GM18498 (cell line): Measurements from ENCODE around the gene TEX11.
"Not testable (repeated sequence)": the region's sequence is repeated elsewhere in the genome, so short reads cannot be mapped to it uniquely, and the experiment has no call there.

Experiments used
- ATAC-seq: cut with Tn5 transposase; IDR thresholded peaks from one replicate; pipeline ENCODE4 v1.9.1; 2021; ENCODE audit warnings: mild to moderate bottlenecking, moderate library complexity; ENCODE audit not compliant: unreplicated experiment

The TEX11 gene

GRCh38 chrX:70618467-70618866, 290.0 kb downstream of the TEX11 start:
- no peak for ATAC-seq

- ATAC-seq, result no peak
Observed at GRCh38 chrX:70613295-70613694, 295.2 kb downstream of the TEX11 start.

GRCh38 chrX:70605352-70605751, 303.2 kb downstream of the TEX11 start:
- no peak for ATAC-seq

DNA sequence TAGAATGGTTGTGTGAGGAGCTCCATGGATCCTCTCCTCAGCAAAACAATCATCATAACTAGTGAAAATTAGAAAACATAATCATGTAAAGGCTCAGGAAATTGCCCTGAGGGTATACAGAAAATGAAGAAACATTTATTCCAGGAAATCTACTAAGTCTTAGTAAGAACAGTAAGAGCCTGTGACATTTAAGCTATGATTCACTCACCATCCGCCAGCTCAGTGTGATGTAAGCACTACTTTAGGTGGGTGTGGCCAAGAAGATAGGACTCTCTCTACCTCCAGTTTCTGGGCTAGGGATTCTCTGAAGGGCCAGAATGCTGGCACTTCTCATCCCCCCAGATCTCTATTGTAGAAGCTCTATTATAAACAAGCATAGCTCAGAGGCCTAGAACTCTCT, 316.4 kb downstream of the TEX11 start:
- ATAC-seq, result no peak

GRCh38 chrX:70587158-70587557, 321.4 kb downstream of the TEX11 start:
- not testable (repeated sequence) for ATAC-seq

- ATAC-seq, result no peak
Observed at GRCh38 chrX:70577442-70577841, 331.1 kb downstream of the TEX11 start.

DNA sequence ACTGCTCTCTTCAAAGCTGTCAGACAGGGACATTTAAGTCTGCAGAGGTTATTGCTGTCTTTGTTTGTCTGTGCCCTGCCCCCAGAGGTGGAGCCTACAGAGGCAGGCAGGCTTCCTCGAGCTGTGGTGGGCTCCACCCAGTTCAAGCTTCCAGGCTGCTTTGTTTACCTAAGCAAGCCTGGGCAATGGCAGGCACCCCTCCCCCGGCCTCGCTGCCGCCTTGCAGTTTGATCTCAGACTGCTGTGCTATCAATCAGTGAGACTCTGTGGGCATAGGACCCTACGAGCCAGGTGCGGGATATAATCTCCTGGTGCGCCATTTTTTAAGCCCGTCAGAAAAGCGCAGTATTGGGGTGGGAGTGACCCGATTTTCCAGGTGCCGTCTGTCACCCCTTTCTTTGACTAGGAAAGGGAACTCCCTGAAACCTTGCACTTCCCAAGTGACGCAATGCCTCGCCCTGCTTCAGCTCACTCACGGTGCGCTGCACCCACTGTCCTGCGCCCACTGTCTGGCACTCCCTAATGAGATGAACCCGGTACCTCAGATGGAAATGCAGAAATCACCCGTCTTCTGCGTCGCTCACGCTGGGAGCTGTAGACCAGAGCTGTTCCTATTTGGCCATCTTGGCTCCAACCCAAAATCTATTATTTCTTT, 338.5 kb downstream of the TEX11 start:
- not testable (repeated sequence) for ATAC-seq

GRCh38 chrX:70554948-70555347, 353.6 kb downstream of the TEX11 start:
- ATAC-seq, result no peak

DNA sequence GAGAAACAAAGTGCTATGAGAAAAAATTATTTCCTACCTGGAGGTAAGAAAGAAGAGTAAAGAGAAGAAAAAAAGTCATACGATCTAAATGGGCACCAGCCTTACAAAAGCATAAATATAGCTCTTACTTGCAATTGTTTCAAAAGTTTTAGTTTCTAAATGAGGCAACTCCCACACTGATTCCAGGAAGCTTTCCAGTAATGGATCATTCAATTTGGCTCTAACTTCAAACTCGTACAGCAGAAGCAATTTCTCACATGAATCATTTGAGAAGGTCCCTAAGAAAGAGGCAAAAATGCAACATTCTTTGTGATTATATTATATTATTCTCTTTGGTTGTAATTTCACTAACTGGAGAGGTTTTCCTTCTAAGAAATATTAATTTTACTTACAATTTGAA, 354.0 kb downstream of the TEX11 start:
- ATAC-seq, result no peak

- no peak for ATAC-seq
Observed at GRCh38 chrX:70554081-70554480, 354.4 kb downstream of the TEX11 start.

- ATAC-seq, result no peak
Observed at GRCh38 chrX:70553516-70553915, 355.0 kb downstream of the TEX11 start.

- ATAC-seq, result no peak
Observed at GRCh38 chrX:70552130-70552704, 356.3 kb downstream of the TEX11 start.

DNA sequence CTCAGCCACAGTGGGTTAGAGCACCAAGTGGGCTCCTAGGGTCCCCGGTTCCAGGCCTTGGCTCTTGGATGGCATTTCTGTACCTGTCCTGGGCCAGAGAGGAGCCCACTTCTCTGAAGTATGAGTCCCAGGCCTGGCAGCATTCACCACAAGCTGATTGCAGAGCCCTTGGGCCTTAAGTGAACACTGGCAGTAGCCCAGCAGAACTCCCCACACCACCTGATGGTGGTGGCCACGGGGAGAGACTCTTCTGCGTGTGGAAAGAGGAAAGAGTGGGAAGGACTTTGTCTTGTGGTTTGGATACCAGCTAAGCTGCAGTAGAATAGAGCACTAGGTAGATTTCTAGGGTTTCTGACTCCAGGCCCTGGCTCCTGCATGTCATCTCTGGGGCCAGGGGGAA, 359.1 kb downstream of the TEX11 start:
- ATAC-seq, result no peak

- ATAC-seq, result no peak
Observed at GRCh38 chrX:70535198-70535597, 373.3 kb downstream of the TEX11 start.

- ATAC-seq, result no peak
Observed at GRCh38 chrX:70527610-70528345, 380.7 kb downstream of the TEX11 start.

GRCh38 chrX:70527053-70527452, 381.5 kb downstream of the TEX11 start:
- no peak for ATAC-seq

DNA sequence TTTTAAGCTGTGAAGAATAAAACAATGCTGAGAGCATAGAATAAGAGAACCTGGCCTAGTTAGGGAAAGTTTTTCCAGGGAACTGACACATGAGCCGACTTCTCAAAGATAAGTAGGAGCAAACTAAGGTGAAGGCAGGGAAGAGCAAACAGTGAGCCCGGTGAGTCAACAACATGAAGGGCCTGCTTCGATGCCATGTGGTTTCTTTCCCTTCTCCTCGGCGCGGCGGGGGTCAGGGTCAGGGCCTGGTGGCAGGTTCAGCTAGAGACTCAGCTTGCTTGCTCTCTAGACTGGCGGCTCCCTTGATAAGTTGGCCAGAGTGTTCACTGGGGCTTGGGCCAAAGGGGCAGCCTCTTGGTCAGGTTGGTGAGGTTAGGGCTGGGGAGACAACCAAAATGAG, 382.8 kb downstream of the TEX11 start:
- ATAC-seq, result no peak

DNA sequence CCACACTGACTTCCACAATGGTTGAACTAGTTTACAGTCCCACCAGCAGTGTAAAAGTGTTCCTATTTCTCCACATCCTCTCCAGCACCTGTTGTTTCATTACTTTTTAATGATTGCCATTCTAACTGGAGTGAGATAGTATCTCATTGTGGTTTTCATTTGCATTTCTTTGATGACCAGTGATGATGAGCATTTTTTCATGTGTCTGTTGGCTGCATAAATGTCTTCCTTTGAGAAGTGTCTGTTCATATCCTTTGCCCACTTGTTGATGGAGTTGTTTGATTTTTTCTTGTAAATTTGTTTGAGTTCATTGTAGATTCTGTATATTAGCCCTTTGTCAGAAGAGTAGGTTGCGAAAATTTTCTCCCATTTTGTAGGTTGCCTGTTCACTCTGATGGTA, 392.8 kb downstream of the TEX11 start:
- ATAC-seq, result not testable (repeated sequence)

- not testable (repeated sequence) for ATAC-seq
Observed at GRCh38 chrX:70515270-70515669, 393.2 kb downstream of the TEX11 start.

GRCh38 chrX:70509078-70509477, 399.4 kb downstream of the TEX11 start:
- ATAC-seq, result no peak

DNA sequence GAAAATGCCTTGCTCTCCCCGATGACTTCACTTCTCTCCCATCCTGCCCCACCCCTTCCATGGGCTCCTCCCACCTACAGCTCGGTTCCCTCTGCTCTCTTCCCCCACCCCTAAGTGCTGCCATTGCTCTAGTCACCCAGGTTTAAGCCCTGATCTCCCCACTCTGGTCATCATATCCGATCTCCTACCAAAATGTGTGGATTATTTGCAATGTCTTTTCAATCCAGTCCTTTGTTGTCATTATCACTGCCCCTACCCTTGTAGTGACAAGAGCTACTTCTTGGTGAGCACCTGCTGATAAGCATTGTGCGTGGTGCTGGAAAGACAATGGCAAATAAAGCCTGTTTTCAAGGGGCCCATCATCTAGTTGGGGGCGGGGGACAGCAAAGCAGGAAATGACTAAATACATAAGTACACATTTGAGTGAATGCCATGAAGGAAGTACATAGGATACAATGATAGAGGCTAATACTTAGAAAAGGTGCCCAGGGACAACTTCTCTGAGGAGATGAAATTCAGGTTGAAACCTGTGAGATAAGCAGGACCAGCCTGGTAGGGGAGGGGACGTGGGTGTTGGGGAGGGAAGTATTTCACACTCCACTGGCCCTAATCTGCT, 400.1 kb downstream of the TEX11 start:
- no peak for ATAC-seq

- no peak for ATAC-seq
Observed at GRCh38 chrX:70505451-70505841, 403.1 kb downstream of the TEX11 start.
